Ectodermal cell (in vitro differentiated cells): Measurements from ENCODE around the gene GPC6.

Source experiments
- H3K27ac ChIP-seq: 2 replicates; pipeline ENCODE4 v1.7.0; 2013; ENCODE audit warnings: mild to moderate bottlenecking, low read depth, low read length; ENCODE audit not compliant: insufficient read depth, poor library complexity, severe bottlenecking
- H3K27me3 ChIP-seq: 2 replicates; pipeline ENCODE4 v1.7.0; 2013; ENCODE audit warnings: mild to moderate bottlenecking, low read length; ENCODE audit not compliant: insufficient read depth, control insufficient read depth, poor library complexity, severe bottlenecking
- H3K36me3 ChIP-seq: one replicate; pipeline ENCODE4 v1.7.0; 2013; ENCODE audit warnings: low read length; ENCODE audit not compliant: control insufficient read depth, insufficient read depth
- H3K4me1 ChIP-seq: one replicate; pipeline ENCODE4 v1.7.0; 2013; ENCODE audit warnings: low read length; ENCODE audit not compliant: control insufficient read depth, insufficient read depth
- H3K4me3 ChIP-seq: 2 replicates; pipeline ENCODE4 v1.7.0; 2013; ENCODE audit warnings: low read depth, low read length, control low read depth; ENCODE audit not compliant: insufficient read depth
- H3K9me3 ChIP-seq: 2 replicates; pipeline ENCODE4 v1.7.0; 2013; ENCODE audit warnings: mild to moderate bottlenecking, low read length, moderate library complexity; ENCODE audit not compliant: control insufficient read depth
- WGBS, 2 experiments: methylation state at CpG; one replicate each; pipeline ENCODE4 v1.1.7; 2013; ENCODE audit warnings: missing lambda C conversion rate in 2 of 2; 5-methylcytosine and 5-hydroxymethylcytosine counted together

GPC6 gene

GRCh38 chr13:93847162-93847561 lies 620.6 kb downstream of the GPC6 start:
- WGBS, 2 experiments = 85 to 88% methylated on average over 7 of the region's 7 CpGs
- Histone ChIP-seq H3K27me3 (no peaks in the 10 kb centered on the region), H3K36me3 (no peaks in the 10 kb centered on the region), H3K4me1 (no peaks in the 10 kb centered on the region), H3K27ac (no peak overlapping the region), H3K9me3 (no peaks in the 10 kb centered on the region), H3K4me3 (no peak overlapping the region)

GRCh38 chr13:93848247-93848646 lies 621.6 kb downstream of the GPC6 start:
- H3K9me3 ChIP-seq = no peaks in the 10 kb centered on the region
- 64 to 65% methylated on average over 4 of the region's 4 CpGs for WGBS, 2 experiments
- H3K27ac ChIP-seq = no peak overlapping the region
- H3K4me3 ChIP-seq = no peak overlapping the region
- H3K36me3 ChIP-seq = no peaks in the 10 kb centered on the region
- H3K27me3 ChIP-seq = no peaks in the 10 kb centered on the region
- H3K4me1 ChIP-seq = no peaks in the 10 kb centered on the region

GRCh38 chr13:93851236-93851635 lies 624.6 kb downstream of the GPC6 start:
- H3K4me1 ChIP-seq = no peaks in the 10 kb centered on the region
- no peaks in the 10 kb centered on the region for H3K9me3 ChIP-seq
- no peak overlapping the region for H3K4me3 ChIP-seq
- no peaks in the 10 kb centered on the region for H3K27me3 ChIP-seq
- H3K36me3 ChIP-seq = no peaks in the 10 kb centered on the region
- H3K27ac ChIP-seq = no peak overlapping the region
- WGBS, 2 experiments = 94 to 95% methylated on average over 1 to 2 of the region's 2 CpGs

GRCh38 chr13:93853912-93854311 lies 627.3 kb downstream of the GPC6 start:
- no peaks in the 10 kb centered on the region for H3K4me1 ChIP-seq
- no peaks in the 10 kb centered on the region for H3K36me3 ChIP-seq
- WGBS, 2 experiments = 93 to 98% methylated on average over 4 of the region's 5 CpGs
- no peak overlapping the region for H3K4me3 ChIP-seq
- H3K9me3 ChIP-seq = no peaks in the 10 kb centered on the region
- no peaks in the 10 kb centered on the region for H3K27me3 ChIP-seq
- H3K27ac ChIP-seq = no peak overlapping the region

GRCh38 chr13:93857126-93857525 lies 630.5 kb downstream of the GPC6 start:
- no peaks in the 10 kb centered on the region for H3K36me3 ChIP-seq
- H3K9me3 ChIP-seq = no peaks in the 10 kb centered on the region
- no peak overlapping the region for H3K27ac ChIP-seq
- no peak overlapping the region for H3K4me3 ChIP-seq
- H3K4me1 ChIP-seq = no peaks in the 10 kb centered on the region
- H3K27me3 ChIP-seq = no peaks in the 10 kb centered on the region

- Histone ChIP-seq H3K27me3 (no peaks in the 10 kb centered on the region), H3K36me3 (no peaks in the 10 kb centered on the region), H3K4me1 (no peaks in the 10 kb centered on the region), H3K9me3 (no peaks in the 10 kb centered on the region), H3K27ac (no peak overlapping the region), H3K4me3 (no peak overlapping the region)
- 91 to 93% methylated on average over 2 of the region's 2 CpGs for WGBS, 2 experiments
Measured at GRCh38 chr13:93859716-93860115, 633.1 kb downstream of the GPC6 start.

- H3K27ac ChIP-seq = no peak overlapping the region
- H3K27me3 ChIP-seq = no peaks in the 10 kb centered on the region
- 85 to 95% methylated on average over 4 of the region's 4 CpGs for WGBS, 2 experiments
Measured at GRCh38 chr13:93861818-93862217, 635.2 kb downstream of the GPC6 start.

GRCh38 chr13:93862259-93862658 lies 635.7 kb downstream of the GPC6 start:
- Histone ChIP-seq H3K4me3 (no peak overlapping the region), H3K36me3 (no peaks in the 10 kb centered on the region), H3K27ac (no peak overlapping the region), H3K27me3 (no peaks in the 10 kb centered on the region), H3K9me3 (no peaks in the 10 kb centered on the region), H3K4me1 (no peaks in the 10 kb centered on the region)
- WGBS, 2 experiments = 91 to 96% methylated on average over 2 of the region's 2 CpGs

More at GRCh38 chr13:93861818-93862217, 635.2 kb downstream of the GPC6 start:
- Histone ChIP-seq H3K36me3 (no peaks in the 10 kb centered on the region), H3K4me1 (no peaks in the 10 kb centered on the region), H3K4me3 (no peak overlapping the region), H3K9me3 (no peaks in the 10 kb centered on the region)

- Histone ChIP-seq H3K4me3 (no peak overlapping the region), H3K36me3 (no peaks in the 10 kb centered on the region), H3K9me3 (no peaks in the 10 kb centered on the region), H3K27ac (no peak overlapping the region), H3K4me1 (no peaks in the 10 kb centered on the region), H3K27me3 (no peaks in the 10 kb centered on the region)
- WGBS, 2 experiments = 93% methylated on average over 3 of the region's 3 CpGs
Measured at GRCh38 chr13:93865235-93865634, 638.6 kb downstream of the GPC6 start.

- 91 to 95% methylated on average over 3 of the region's 3 CpGs for WGBS, 2 experiments
- Histone ChIP-seq H3K4me3 (no peak overlapping the region), H3K9me3 (no peaks in the 10 kb centered on the region), H3K27me3 (no peaks in the 10 kb centered on the region), H3K36me3 (no peaks in the 10 kb centered on the region), H3K27ac (no peak overlapping the region), H3K4me1 (no peaks in the 10 kb centered on the region)
Measured at GRCh38 chr13:93867481-93867880, 640.9 kb downstream of the GPC6 start.

GRCh38 chr13:93872376-93872775 lies 645.8 kb downstream of the GPC6 start:
- WGBS, 2 experiments = 83 to 90% methylated on average over 2 of the region's 2 CpGs
- H3K9me3 ChIP-seq = no peaks in the 10 kb centered on the region
- no peaks in the 10 kb centered on the region for H3K27me3 ChIP-seq
- H3K27ac ChIP-seq = no peak overlapping the region
- H3K4me1 ChIP-seq = no peaks in the 10 kb centered on the region
- H3K4me3 ChIP-seq = no peak overlapping the region
- H3K36me3 ChIP-seq = no peaks in the 10 kb centered on the region
